Hindlimb muscle (tissue), 1 donor: Measurements from ENCODE around the gene CES1. TPM values are rescaled to one million over a fixed set of nuclear protein-coding genes. Genes with fewer than 3 reads are reported as not detected.
A peak's percentile ranks its signal among the peaks of the same experiment; 100 is the strongest.
"Not testable (repeated sequence)": the region's sequence is repeated elsewhere in the genome, so short reads cannot be mapped to it uniquely, and the experiment has no call there.

Experiments
- DNase-seq: peaks from one replicate; pipeline ENCODE4 v3.0.0-alpha.2; 2013
- polyA plus RNA-seq: library from polyadenylated mRNA; unstranded; fragments of 120-200 nt; gene quantifications from one replicate; pipeline ENCODE4 v1.2.1, GENCODE V29; 2013; ENCODE audit not compliant: insufficient read length

Gene CES1
- 0.32 TPM for polyA plus RNA-seq

DNA sequence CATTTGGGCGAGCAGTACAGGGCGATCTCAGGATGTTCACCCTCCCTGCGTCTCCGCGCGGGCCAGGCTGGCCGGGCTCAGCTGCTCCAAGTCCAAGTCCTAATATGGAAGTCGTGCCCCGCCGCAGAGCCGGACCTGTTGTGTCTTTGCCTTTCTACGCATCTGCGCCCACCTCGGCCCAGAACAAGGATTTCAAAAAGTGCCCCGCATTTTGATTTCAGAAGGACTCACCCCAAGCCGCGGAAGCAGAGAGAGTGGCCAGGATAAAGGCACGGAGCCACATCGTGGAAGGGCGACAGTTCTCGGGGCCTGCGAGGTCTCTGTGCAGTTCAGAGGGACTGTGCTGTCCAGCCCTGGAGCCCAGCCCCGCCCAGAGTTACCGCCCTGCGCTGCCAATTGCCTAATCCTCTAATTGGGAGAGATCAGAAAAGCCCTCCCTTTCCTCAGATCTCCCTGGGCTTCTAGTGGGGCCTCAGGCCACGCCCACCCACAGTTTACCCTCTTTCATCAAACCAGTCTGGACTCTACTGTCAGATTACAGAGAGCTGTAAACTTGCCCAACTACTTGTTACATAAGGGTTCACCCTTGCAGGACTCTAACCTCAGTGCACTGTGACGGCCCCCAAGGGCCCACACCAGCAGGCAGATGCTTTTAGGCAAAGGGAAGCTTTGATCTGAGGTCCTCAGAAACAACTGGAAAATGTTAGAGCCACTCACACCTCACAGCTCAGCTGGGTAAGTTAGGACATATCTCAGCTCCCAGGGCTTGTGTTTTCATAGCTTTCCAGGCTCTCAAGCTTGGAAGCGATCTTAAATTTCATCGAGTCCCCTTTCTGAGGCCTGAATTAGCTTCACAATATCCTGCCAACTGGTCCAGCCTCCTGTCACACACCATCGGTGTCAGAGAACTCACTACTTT lies at the start of gene CES1:
CES1 (minus strand) TSS at position 324 of the 919 bp plus-strand sequence; CDS start at position 283, 41 bp downstream.
- no peak for DNase-seq

DNA sequence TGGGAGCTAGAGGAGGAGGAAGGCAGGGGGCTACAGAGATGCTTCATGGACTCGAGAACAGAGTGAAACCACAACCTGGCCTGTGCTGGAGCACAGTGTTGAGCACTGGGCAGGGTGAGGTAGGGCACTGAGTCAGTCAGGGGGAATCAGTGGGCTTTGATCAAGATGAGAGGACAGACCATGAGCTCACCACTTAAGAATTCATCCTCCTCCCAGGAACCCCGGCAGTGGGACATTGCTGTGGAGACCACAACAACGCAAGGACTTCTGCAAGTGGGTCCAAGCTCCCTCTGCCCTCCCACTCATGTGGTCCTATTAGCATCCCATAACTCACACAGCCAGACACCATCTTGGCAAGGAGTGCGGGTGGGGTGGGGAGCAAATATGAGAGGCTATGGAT lies 44.0 kb upstream of the CES1 start:
- no peak for DNase-seq

DNA sequence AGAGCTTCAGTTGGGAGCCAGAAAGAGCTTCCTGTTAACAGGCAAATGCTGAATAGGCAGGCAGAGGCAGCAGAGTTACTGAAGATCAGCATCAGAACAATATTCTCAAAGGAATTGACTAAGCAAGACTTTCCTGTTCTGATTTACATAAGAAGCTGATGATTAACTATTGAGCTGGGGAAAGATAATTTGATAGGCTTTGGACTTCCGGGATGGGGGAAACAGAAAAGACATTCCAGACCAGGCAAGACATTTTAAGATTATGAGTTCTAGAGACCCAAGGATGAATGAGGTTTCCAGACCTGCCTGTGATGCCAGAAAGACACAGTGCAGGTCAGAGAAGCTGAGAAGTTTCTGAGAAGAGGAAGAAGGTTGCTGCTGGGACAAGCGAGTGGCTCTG lies 42.4 kb upstream of the CES1 start, which contains the start of gene CES5A:
CES5A (minus strand) TSS at position 101 of the 400 bp plus-strand sequence. CDS start 152 bp downstream, outside the sequence.
- no peak for DNase-seq

DNA sequence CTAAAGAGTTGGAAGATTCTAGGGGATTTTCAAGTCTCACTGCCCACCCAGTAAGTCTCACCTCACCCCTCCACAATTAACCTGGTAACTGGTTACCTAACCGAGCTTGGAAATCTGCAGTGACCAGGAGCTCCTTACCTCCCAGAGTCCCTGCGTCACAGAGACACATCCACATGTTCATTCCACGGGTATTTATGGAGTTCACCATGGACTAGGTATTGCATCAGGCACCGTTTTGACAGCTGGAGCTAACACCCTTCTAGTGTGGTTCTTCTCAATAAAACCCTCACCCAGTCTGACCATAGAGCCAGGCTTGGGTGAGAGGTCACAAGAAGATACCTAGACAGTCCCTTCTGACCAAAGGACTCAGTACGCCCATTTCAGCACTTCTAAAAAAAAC lies 40.2 kb upstream of the CES1 start:
- DNase-seq, result no peak

DNA sequence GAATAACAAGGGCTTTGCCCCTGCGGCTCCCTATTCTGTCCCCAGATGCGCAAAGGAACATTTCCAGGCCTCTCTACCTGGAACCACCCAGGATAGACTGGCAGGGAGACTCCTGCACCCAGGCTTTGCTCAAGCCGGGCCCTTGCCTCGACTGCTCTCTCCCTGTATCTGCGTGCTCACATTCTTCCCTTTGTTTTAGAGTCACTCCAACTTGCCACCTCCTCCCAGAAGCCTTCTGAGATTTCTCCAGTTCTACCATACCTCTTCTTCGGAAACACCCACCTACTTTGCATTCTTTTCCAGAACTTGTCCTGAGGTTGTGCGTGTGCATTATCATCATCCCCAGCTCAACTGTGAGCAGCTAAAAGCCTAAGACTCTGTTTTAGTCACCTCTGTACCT lies 39.2 kb upstream of the CES1 start:
- no peak for DNase-seq

DNA sequence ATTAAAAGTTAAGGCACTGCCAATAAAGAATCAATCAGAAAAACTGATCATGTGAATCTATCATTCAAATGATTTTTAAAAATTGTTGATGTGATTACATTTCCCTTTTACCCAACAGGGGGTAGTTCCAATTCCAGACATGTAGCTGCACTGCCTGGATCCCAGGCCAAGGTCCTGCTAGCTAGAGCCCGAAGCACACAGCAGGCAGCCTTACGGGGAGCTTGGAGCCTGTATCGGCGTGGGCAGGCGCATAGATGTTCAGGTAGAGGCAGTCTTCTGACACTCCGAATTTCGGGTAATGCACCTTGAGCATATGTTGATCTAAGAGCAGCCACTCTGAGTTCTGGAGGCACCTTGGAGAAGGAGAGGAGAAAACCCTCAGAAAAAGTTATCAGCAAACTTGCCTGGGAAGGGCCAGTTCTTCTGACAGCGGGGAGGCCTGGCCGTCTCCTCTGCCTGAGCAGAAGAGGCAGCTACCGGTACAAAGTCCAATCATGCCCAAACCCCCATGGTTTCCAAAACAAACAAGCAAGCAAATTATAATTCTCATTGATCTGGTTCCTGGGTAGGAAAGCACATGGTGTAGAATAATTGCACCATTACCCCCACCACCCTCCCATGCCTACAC lies 38.6 kb upstream of the CES1 start:
- DNase-seq, result no peak

DNA sequence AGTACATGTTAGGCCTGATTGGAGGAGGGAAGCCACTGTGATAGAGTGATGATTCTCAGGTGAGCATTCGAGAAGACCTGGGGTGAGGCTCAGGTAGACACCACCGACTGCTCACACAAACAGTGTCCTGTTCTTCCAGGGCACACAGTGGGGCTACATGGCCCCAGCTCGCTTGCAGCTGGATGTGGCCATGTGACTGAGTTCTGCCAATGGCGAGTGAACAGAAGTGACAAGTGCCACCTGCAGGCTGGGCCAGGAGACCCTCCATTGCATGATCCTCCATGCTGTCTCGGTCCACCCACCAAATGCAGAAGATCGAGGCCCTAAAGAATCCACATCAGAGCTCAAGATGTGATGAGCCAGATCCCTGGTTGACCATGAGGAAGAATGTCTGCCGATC lies 36.1 kb upstream of the CES1 start:
- no peak for DNase-seq

DNA sequence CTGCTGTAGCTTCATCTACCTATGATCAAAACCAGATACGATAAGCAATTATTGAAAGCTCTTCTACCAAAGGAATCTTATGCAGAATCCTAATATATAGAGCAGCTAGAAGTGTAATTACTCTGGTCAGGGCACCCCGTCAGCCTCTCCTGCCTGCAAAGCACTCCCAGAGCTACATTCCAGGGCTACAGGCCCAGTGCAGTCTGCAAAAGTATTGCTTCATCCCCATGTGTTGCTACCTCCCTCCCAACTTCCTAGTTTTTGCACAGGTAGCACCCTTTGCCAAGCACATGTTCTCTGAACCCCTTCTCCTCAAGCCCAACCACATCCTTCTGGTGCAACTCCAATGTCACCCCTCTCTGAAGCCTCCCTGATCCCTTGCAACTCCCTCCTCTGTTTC lies 35.2 kb upstream of the CES1 start:
- no peak for DNase-seq

DNA sequence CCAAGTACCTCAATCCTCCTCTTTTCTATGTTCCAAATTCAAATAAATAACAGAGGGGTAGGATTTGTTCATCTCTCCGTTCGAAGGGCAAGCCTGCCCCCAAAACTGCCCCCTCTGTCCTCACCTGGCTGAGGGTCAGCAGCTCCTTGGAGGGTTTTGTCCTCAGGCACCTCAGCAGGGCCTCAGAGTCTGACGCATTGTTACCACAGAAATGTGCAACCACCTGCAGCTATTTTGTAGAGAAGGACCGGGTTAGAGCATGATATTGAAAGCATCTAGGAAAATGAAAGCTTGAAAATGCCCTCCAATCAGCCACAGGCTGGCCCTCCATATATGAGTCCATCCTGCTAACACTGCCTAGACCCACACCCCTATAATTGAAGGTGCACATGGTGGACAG lies 28.4 kb upstream of the CES1 start:
- no peak for DNase-seq

DNA sequence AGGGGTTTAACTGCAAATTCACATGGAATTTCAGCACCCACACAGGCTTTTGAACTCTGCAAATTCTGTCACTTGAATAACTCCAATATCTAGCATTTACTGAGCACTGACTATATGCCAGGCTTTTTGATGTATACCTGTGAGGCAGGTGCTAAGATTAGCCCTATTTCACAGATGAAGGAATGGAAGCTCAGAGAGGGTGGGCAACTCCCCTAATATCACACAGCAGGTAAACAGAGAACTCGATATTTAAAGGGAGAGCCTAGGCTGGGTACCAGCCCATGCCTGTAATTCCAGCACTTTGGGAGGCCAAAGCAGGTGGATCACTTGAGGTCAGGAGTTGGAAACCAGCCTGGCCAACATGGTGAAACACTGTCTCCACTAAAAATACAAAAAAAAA lies 24.8 kb upstream of the CES1 start:
- not testable (repeated sequence) for DNase-seq

DNA sequence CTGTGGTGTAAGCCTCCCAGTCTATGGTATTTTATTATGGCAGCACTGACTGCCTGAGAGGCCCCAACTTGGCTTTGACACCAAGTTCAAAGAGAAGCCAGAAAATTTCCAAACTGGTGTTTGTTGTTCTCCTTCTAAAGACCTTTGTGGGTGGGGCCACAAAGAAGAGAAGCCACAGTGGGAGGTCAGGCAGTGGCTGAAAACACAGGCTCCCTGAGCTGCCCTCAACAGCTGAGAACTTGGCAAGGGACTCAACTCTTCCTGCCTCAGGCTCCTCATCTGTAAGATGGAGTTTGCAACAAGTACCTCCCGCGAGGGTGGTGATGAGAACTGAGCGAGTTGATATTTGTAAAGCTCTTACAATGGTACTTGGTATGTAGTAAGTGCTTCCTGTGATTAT lies 24.1 kb upstream of the CES1 start:
- DNase-seq, result no peak

DNA sequence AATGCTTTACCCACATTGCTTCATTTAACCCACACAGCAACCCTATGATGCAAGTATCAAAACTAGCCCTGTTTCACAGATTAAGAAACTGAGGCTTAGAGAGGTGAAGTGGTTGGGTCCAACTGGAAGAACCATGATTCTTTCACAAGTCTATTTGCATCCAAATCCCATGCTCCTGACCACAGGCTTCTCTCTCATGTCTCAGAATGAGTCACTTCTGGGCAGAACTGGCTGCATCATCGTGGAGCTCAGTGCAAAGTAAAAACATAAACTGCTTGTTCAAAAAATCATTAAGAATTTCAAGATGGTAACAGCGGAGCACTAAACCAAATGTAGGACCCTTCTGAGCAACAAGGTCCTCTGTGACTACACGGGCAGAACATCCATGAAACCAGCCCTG lies 20.2 kb upstream of the CES1 start:
- no peak for DNase-seq

DNA sequence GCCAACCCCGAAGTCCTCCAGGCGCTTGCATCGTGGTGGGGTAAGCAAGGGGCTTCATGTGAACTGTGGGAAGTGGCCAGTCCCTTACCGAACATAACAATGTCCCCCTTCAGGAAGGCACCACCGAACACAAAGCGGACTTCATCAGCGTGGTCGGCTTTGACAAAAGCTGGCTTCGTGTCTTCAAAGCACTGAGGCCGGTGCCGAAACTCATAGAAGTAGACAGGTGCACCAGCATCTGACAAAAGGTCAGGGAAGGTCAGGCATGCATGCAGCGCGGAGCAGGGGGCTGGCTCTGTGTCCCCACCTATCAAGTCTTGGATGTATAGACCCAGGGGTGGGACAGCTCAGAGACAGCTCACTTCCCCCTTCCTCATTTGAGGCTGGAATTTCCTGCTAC lies 16.6 kb upstream of the CES1 start:
- DNase-seq, result no peak

DNA sequence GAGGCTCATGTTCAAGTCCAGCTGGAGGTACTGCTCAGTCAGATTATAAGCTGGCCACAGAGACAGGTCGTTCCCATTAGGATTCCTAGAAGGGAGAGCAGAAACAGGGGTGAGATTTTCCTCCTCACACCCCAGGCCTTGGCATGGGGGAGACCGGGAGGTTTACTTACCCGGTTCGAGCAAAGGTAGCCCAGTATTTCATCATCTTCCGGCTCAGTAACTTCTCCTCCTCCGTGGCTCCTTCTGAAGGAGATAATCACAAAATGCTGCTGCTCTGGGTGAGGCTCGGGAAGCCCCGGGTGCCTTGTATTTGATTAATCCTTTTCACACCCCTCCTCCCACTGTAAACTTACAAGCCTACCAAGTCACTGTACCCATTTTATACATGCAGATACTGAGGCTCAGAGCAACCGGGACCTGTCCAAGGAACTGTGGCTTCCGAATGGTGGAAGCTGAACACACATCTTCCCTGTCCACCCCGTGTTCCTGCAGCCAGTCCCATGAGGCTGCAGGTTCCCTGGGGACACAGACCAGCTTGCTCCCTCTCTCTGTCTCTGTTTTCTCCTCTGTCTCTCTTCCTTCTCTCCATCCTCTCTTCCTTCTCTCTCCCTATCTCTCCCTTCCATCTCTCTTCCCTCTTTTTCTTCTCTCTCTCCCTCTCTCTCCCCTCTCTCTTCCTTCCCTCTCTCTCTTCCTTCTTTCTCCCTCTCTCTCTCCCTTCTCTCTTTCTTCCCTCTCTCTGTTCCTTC lies 13.9 kb upstream of the CES1 start:
- DNase-seq, result no peak

DNA sequence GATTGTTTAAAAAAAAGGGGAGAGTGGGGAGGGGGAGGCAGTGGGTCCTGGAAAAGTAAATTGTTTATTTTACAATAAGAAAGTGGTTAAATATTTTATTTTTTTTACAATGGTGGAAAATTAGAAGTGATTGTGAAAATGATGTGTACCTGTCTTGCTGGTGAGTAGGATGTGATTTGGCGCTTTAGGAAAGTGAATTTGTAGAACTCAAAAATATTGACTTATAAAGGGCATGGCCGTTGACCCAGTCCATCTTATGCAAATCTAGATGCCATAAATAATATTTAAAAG lies 10.2 kb upstream of the CES1 start:
- no peak for DNase-seq

DNA sequence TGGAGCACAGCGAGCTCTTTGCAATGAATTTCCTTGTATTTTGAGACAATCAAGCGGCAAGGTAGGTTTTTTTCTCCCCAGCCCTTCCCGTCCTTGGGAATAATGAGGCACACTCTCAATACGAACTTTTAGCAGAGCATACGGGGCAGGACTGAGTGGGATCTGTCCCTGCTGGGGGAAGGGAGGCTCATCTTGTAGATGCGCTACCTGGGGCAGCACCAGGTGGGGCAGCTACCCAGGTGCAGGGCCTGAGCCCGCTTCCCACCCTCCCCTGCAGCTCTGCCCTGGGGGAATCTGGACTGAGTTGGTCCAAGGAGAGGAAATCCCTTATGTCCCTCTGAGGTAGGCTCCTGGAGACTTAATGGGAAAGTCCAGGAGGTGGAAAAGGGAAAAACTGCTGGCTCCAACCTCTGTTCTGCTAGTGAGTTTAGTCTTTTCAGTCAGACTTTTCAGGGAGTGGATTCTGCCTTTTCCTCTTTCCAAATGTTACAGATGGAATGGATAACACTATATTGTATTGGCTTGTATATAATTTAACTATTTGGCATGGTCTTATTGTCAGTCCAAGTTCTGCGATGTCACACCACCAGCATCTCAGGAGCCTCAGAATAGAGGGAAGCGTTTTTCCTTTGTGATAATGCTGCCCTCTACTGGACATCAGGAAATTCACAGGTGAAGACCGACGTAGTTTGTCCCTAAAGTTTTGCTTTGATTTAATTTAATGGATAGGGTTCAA lies 9.6 kb upstream of the CES1 start:
- DNase-seq, result peak; percentile 42

DNA sequence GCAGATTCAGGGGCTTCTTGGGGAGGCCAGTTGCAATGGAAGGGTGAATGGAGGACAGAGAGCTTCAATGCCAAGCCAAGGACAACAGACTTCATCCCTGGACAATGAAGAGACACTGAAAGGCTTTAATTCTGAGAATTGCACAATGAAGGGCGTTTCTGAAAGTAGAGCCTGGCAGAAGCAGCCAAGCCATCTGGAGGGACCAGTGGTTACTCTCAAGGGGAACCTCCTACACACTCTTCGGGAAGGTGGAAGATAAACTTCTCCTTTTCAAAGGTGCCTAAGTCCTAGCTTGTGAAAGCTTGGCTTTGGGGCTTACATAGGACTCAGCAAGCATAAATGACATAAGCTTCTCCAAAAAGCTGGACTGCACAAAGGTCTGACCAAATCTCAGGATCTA lies 6.2 kb upstream of the CES1 start:
- no peak for DNase-seq

DNA sequence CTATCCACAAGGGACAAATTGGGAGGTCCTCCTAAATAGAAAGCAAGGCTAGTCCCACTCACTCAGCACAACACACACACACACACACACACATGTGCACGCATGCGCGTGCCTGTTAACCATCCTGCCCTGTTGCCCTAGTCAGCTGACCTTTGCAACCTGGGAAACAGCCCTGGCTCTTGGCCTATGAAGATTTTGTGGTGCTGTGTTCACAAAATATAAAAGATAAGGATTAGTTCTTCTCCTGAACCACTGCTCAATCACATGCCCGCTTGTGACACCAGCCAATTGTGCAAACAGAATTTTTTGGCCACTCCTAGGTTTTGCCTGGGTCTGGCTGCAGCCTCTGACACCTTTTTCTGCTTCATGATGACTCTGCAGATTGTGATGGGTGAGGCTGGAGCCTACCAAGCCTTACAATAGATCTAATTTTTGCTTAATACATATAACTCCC lies 3.3 kb upstream of the CES1 start:
- no peak for DNase-seq

DNA sequence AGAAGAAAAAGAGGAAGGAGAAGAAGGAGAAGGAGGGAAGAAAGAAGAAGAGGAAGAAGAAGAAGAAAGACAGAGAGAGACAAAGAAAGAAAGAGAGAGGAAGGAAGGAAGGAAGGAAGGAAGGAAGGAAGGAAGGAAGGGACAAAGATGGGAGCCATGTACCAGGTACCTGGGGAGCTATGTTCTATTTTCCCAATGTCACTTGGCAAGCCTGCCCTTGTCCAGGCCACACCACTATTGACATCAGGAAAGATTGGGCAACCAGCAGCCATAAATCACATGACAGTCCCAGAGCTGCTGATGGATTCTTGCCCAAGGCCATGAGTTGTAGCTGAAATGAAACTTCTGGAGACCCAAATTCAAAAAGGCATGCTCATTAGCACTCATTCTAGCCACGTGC lies 2.7 kb upstream of the CES1 start:
- DNase-seq, result no peak

DNA sequence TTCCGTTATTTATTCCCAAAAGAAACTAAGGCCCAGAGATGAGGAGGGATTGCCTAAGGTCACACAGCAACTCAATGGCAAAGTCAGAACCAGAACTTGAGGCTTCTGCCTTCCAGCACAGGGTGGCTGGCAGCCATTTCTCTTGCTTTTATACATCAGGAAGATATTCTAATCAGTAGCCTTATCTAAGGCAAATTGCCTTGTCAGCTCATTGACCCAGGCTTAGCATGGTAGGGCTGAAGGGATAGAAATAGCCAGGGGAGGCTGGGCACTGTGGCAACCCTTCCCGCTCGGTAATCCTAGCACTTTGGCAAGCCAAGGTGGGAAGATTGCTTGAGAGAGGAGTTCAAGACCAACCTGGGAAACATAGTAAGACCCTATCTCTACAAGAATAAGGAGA lies 2.3 kb upstream of the CES1 start:
- not testable (repeated sequence) for DNase-seq

DNA sequence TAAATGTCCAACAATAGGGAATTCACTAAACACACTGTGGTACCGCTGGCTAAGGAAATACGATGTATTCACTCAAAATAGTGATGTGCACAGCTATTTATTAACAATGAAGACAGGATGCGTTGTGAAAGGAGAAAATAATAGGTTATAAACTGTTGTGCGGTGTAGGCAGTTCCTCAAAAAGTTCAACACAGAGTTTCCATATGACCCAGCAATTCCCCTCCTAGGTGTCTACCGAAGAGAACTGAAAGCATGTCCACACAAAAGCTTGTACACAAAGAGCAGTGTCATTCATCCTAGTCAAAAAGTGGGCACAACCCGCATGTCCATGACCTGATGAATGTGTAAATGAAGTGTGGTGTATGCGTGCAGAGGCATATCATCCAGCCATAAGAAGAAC lies 1.2 kb upstream of the CES1 start:
- DNase-seq, result no peak

DNA sequence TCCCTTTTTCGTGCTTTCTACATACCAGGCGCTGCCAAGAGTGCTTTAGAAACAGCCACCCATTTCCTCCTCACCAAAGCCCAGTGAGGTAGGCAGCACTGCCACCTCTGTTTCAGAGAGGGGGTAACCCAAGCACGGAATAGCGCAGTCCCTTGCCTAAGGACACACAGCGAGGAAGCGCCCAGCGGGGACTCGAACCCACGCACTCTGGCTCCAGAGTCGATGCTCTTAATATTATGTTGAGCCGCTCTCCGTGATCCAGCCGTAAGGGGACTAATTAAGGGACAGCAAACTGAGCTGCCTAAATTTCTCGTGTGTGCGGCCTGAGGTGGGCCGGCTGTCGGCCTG lies 497 bp downstream of the CES1 start:
- no peak for DNase-seq
